ENCODE measurements around the gene TSHZ2. TPM values are rescaled to one million over a fixed set of nuclear protein-coding genes. Genes with fewer than 3 reads are reported as not detected.
A peak's percentile ranks its signal among the peaks of the same experiment; 100 is the strongest.

The TSHZ2 gene
- polyA plus RNA-seq, 1 donor = 10.7 TPM

DNA sequence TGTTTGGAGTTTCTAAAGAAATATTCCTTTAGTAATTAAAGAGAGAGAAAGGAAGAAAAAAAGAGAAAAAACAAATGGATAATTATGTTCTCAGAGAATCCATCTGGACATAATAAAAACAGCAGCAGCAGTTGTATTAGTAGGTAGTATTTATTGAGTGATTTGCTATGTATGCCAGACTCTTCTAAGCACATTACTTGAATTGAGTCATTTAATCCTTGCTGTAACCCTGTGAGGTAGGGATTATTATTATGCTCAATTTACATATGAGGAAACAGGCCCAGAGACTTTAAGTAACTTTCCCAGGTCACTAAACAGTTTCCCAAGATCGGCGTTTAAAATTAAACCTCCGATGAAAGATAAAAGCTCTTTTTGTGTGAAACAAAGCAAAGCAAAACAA lies 238.8 kb downstream of the TSHZ2 start:
- Histone ChIP-seq H3K27me3 (ENCODE audit: control insufficient read depth, insufficient read depth, low read length) (no peaks in the 10 kb centered on the region), H3K36me3 (ENCODE audit: control insufficient read depth, insufficient read depth, low read length) (no peaks in the 10 kb centered on the region), H3K27ac (ENCODE audit: low read length) (no peak overlapping the region), H3K9me3 (ENCODE audit: control insufficient read depth, low read depth, low read length) (no peaks in the 10 kb centered on the region), H3K4me1 (ENCODE audit: control insufficient read depth, insufficient read depth, low read length) (no peaks in the 10 kb centered on the region), H3K4me3 (ENCODE audit: low read length) (no peak overlapping the region)
- DNase-seq = no peak
- no CpG with 5 or more reads among the region's 3 CpGs for WGBS (ENCODE audit: insufficient coverage, low lambda C conversion rate)

- Histone ChIP-seq H3K9me3 (ENCODE audit: control insufficient read depth, low read depth, low read length) (no peaks in the 10 kb centered on the region), H3K4me1 (ENCODE audit: control insufficient read depth, insufficient read depth, low read length) (no peaks in the 10 kb centered on the region), H3K27ac (ENCODE audit: low read length) (no peak overlapping the region), H3K27me3 (ENCODE audit: control insufficient read depth, insufficient read depth, low read length) (peaks cover 4% of the 10 kb centered on the region), H3K4me3 (ENCODE audit: low read length) (no peak overlapping the region), H3K36me3 (ENCODE audit: control insufficient read depth, insufficient read depth, low read length) (no peaks in the 10 kb centered on the region)
- 100% methylated on average over 1 of the region's 5 CpGs for WGBS (ENCODE audit: insufficient coverage, low lambda C conversion rate)
- DNase-seq = no peak
These were observed 239.9 kb downstream of the TSHZ2 start for GRCh38 chr20:53212018-53212417.

- DNase-seq = no peak
- Histone ChIP-seq H3K4me3 (ENCODE audit: low read length) (no peak overlapping the region), H3K27ac (ENCODE audit: low read length) (no peak overlapping the region), H3K36me3 (ENCODE audit: control insufficient read depth, insufficient read depth, low read length) (no peaks in the 10 kb centered on the region), H3K9me3 (ENCODE audit: control insufficient read depth, low read depth, low read length) (no peaks in the 10 kb centered on the region), H3K4me1 (ENCODE audit: control insufficient read depth, insufficient read depth, low read length) (no peaks in the 10 kb centered on the region), H3K27me3 (ENCODE audit: control insufficient read depth, insufficient read depth, low read length) (peaks cover 4% of the 10 kb centered on the region)
- no CpG with 5 or more reads among the region's 7 CpGs for WGBS (ENCODE audit: insufficient coverage, low lambda C conversion rate)
These were observed 242.2 kb downstream of the TSHZ2 start for GRCh38 chr20:53214392-53214791.

GRCh38 chr20:53215166-53215565 lies 243.0 kb downstream of the TSHZ2 start:
- WGBS (ENCODE audit: insufficient coverage, low lambda C conversion rate) = no CpG with 5 or more reads among the region's 4 CpGs
- Histone ChIP-seq H3K9me3 (ENCODE audit: control insufficient read depth, low read depth, low read length) (no peaks in the 10 kb centered on the region), H3K4me1 (ENCODE audit: control insufficient read depth, insufficient read depth, low read length) (no peaks in the 10 kb centered on the region), H3K27ac (ENCODE audit: low read length) (no peak overlapping the region), H3K4me3 (ENCODE audit: low read length) (no peak overlapping the region), H3K36me3 (ENCODE audit: control insufficient read depth, insufficient read depth, low read length) (no peaks in the 10 kb centered on the region), H3K27me3 (ENCODE audit: control insufficient read depth, insufficient read depth, low read length) (peaks cover 4% of the 10 kb centered on the region)
- DNase-seq = no peak

DNA sequence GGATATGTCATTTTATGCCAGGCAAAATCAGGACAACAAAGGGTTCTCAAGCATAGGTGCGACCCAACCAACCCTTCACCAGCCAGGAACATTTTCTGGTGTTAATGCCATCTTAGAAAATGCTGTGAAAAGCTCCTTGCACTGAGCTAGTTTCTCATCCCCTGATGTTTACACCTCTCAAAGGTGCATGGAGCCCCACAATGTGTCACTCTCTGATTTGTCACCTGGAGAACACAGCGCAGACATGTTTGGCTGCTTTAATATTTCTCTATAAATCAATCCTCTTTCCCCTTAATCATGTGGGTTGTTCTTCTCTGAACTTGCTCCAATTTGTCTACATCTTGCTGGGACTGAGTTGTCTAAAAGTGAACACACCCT lies 244.3 kb downstream of the TSHZ2 start:
- no peaks in the 10 kb centered on the region for H3K9me3 ChIP-seq (ENCODE audit: control insufficient read depth, low read depth, low read length)
- H3K4me1 ChIP-seq (ENCODE audit: control insufficient read depth, insufficient read depth, low read length) = no peaks in the 10 kb centered on the region
- no peak for DNase-seq
- H3K27me3 ChIP-seq (ENCODE audit: control insufficient read depth, insufficient read depth, low read length) = peaks cover 4% of the 10 kb centered on the region
- no peak overlapping the region for H3K4me3 ChIP-seq (ENCODE audit: low read length)
- 100% methylated on average over 1 of the region's 2 CpGs for WGBS (ENCODE audit: insufficient coverage, low lambda C conversion rate)
- H3K36me3 ChIP-seq (ENCODE audit: control insufficient read depth, insufficient read depth, low read length) = no peaks in the 10 kb centered on the region
- no peak overlapping the region for H3K27ac ChIP-seq (ENCODE audit: low read length)

GRCh38 chr20:53216856-53217576 lies 244.9 kb downstream of the TSHZ2 start:
- H3K4me3 ChIP-seq (ENCODE audit: low read length) = no peak overlapping the region
- WGBS (ENCODE audit: insufficient coverage, low lambda C conversion rate) = no CpG with 5 or more reads among the region's 32 CpGs
- H3K36me3 ChIP-seq (ENCODE audit: control insufficient read depth, insufficient read depth, low read length) = no peaks in the 10 kb centered on the region
- no peaks in the 10 kb centered on the region for H3K4me1 ChIP-seq (ENCODE audit: control insufficient read depth, insufficient read depth, low read length)
- H3K27me3 ChIP-seq (ENCODE audit: control insufficient read depth, insufficient read depth, low read length) = peaks cover 4% of the 10 kb centered on the region
- H3K9me3 ChIP-seq (ENCODE audit: control insufficient read depth, low read depth, low read length) = no peaks in the 10 kb centered on the region
- H3K27ac ChIP-seq (ENCODE audit: low read length) = no peak overlapping the region
- peak; percentile 44 to 60 for DNase-seq

- no peaks in the 10 kb centered on the region for H3K4me1 ChIP-seq (ENCODE audit: control insufficient read depth, insufficient read depth, low read length)
- WGBS (ENCODE audit: insufficient coverage, low lambda C conversion rate) = no CpG with 5 or more reads among the region's 9 CpGs
- H3K27me3 ChIP-seq (ENCODE audit: control insufficient read depth, insufficient read depth, low read length) = peaks cover 4% of the 10 kb centered on the region
- DNase-seq = no peak
- H3K27ac ChIP-seq (ENCODE audit: low read length) = no peak overlapping the region
- H3K9me3 ChIP-seq (ENCODE audit: control insufficient read depth, low read depth, low read length) = no peaks in the 10 kb centered on the region
- no peak overlapping the region for H3K4me3 ChIP-seq (ENCODE audit: low read length)
- no peaks in the 10 kb centered on the region for H3K36me3 ChIP-seq (ENCODE audit: control insufficient read depth, insufficient read depth, low read length)
These were observed 248.5 kb downstream of the TSHZ2 start for GRCh38 chr20:53220482-53221307.

DNA sequence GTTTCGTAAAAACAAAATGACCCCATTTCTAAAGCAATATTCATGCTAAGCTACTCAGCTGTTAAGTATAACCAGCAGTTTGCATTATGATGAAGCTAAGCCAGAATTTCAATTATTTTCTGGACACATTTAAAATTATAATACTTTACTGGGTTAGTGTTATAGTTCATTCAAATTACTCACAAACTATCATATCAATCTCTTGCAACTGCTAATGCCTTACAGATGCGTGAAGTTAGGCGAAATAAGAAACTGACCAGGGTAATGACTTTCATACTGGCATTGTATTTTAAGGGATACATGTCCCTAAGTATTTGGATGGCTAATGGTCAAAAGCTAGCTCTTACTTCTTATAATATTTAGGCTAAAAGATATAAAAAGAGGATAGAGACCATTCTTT lies 249.6 kb downstream of the TSHZ2 start:
- DNase-seq = no peak
- Histone ChIP-seq H3K36me3 (ENCODE audit: control insufficient read depth, insufficient read depth, low read length) (no peaks in the 10 kb centered on the region), H3K27ac (ENCODE audit: low read length) (no peak overlapping the region), H3K4me1 (ENCODE audit: control insufficient read depth, insufficient read depth, low read length) (no peaks in the 10 kb centered on the region), H3K4me3 (ENCODE audit: low read length) (no peak overlapping the region), H3K27me3 (ENCODE audit: control insufficient read depth, insufficient read depth, low read length) (peaks cover 3% of the 10 kb centered on the region), H3K9me3 (ENCODE audit: control insufficient read depth, low read depth, low read length) (no peaks in the 10 kb centered on the region)
- no CpG with 5 or more reads among the region's 3 CpGs for WGBS (ENCODE audit: insufficient coverage, low lambda C conversion rate)

DNA sequence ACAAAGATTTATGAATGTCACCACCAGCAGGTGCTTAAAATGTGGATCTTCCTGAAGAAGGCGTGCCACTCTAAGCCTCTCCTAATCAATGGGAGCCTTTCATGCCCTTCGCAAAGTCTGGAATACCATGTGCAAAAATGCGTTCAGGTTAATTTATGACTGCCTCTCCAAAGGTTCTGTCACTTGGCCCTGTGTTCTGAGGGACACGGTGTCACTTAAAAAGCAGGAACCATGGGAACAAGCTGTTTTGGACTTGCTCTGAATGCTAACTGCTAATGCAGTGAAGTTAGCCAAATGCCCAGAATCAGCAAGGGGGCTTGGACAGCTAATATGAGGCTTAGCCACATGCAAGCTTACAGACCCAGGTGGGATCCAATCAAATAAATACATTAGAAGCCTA lies 250.3 kb downstream of the TSHZ2 start:
- no peaks in the 10 kb centered on the region for H3K27me3 ChIP-seq (ENCODE audit: control insufficient read depth, insufficient read depth, low read length)
- no peaks in the 10 kb centered on the region for H3K36me3 ChIP-seq (ENCODE audit: control insufficient read depth, insufficient read depth, low read length)
- H3K4me1 ChIP-seq (ENCODE audit: control insufficient read depth, insufficient read depth, low read length) = no peaks in the 10 kb centered on the region
- H3K4me3 ChIP-seq (ENCODE audit: low read length) = no peak overlapping the region
- no peak overlapping the region for H3K27ac ChIP-seq (ENCODE audit: low read length)
- DNase-seq = no peak
- no peaks in the 10 kb centered on the region for H3K9me3 ChIP-seq (ENCODE audit: control insufficient read depth, low read depth, low read length)
- WGBS (ENCODE audit: insufficient coverage, low lambda C conversion rate) = no CpG with 5 or more reads among the region's 4 CpGs

DNA sequence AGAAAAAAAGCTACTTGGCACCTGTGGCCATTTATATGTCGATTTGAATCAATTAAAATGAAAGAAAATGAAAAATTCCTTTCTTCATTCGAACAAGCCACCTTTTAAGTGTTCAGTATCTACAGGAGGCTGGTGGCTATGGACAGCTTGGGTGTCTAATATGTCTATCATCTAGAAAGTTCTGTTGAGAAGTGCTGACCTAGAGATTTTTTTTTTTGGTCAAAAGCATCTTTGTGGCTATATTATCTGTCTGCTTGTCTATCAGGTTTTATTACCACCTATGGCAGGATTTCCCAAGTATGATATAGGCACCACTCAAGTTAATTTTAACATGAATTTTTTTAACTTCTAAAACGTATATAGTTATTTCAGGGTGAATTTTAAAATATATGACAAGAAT lies 250.8 kb downstream of the TSHZ2 start:
- Histone ChIP-seq H3K4me3 (ENCODE audit: low read length) (no peak overlapping the region), H3K9me3 (ENCODE audit: control insufficient read depth, low read depth, low read length) (no peaks in the 10 kb centered on the region), H3K27ac (ENCODE audit: low read length) (no peak overlapping the region), H3K4me1 (ENCODE audit: control insufficient read depth, insufficient read depth, low read length) (no peaks in the 10 kb centered on the region), H3K27me3 (ENCODE audit: control insufficient read depth, insufficient read depth, low read length) (no peaks in the 10 kb centered on the region), H3K36me3 (ENCODE audit: control insufficient read depth, insufficient read depth, low read length) (no peaks in the 10 kb centered on the region)
- 80% methylated on average over 1 of the region's 3 CpGs for WGBS (ENCODE audit: insufficient coverage, low lambda C conversion rate)
- no peak for DNase-seq

All from large intestine (tissue), 3 donors.